Keratinocyte (primary cell): ENCODE results near the gene CYP4F22. TPM values are rescaled to one million over a fixed set of nuclear protein-coding genes. Genes with fewer than 3 reads are reported as not detected.
"Not testable (repeated sequence)": the region's sequence is repeated elsewhere in the genome, so short reads cannot be mapped to it uniquely, and the experiment has no call there.

Source experiments
- DNase-seq: peaks from one replicate; pipeline ENCODE4 v3.0.0-alpha.2; 2011; ENCODE audit warnings: low read depth, missing footprints, low spot score
- FAIRE-seq: peaks from 2 replicates; lab custom pipeline; 2011; peaks lifted over from hg19 to GRCh38; lab: Jason Lieb, UNC
- H2AFZ ChIP-seq: 2 replicates; pipeline ENCODE4 v1.6.0; 2012; ENCODE audit warnings: low read length, control low read depth, inconsistent platforms; ENCODE audit not compliant: control insufficient read depth
- H3K27ac ChIP-seq: 2 replicates; pipeline ENCODE4 v1.5.1; 2011; ENCODE audit warnings: low read length; ENCODE audit not compliant: control insufficient read depth, insufficient read depth
- H3K27me3 ChIP-seq: 3 replicates; pipeline ENCODE4 v1.6.0; 2011; ENCODE audit warnings: low read length; ENCODE audit not compliant: control insufficient read depth, insufficient read depth; ENCODE audit errors: extremely low read depth
- H3K36me3 ChIP-seq, 2 experiments: 2 replicates in 1 of 2; 3 replicates in 1 of 2; pipeline ENCODE4 v1.5.1; 2011; ENCODE audit warnings: low read length in 2 of 2, mild to moderate bottlenecking in 1 of 2; ENCODE audit not compliant: control insufficient read depth in 2 of 2, insufficient read depth in 2 of 2; ENCODE audit errors: extremely low read depth in 1 of 2
- H3K4me1 ChIP-seq: 3 replicates; pipeline ENCODE4 v1.5.1; 2011; ENCODE audit warnings: low read length; ENCODE audit not compliant: control insufficient read depth, insufficient read depth; ENCODE audit errors: extremely low read depth
- H3K4me2 ChIP-seq: 3 replicates; pipeline ENCODE4 v1.6.0; 2011; ENCODE audit warnings: low read depth, low read length; ENCODE audit not compliant: control insufficient read depth, insufficient read depth; ENCODE audit errors: extremely low read depth
- H3K4me3 ChIP-seq, 3 experiments: fragments of 200-600 bp in 1 of 3; sonication (generic) in 1 of 3; 2 replicates in 2 of 3; 3 replicates in 1 of 3; pipeline ENCODE4 v1.5.1; 2011 to 2016; ENCODE audit warnings: low read length in 3 of 3, mild to moderate bottlenecking in 3 of 3, control low read depth in 2 of 3, inconsistent platforms in 1 of 3, low read depth in 1 of 3, mixed read lengths in 1 of 3, mixed run types in 1 of 3, moderate library complexity in 1 of 3; ENCODE audit not compliant: control insufficient read depth in 2 of 3, insufficient read depth in 2 of 3; ENCODE audit errors: extremely low read depth in 1 of 3
- H3K79me2 ChIP-seq: 2 replicates; pipeline ENCODE4 v1.6.0; 2012; ENCODE audit warnings: low read length; ENCODE audit not compliant: control insufficient read depth, insufficient read depth
- H3K9ac ChIP-seq: 3 replicates; pipeline ENCODE4 v1.6.0; 2011; ENCODE audit warnings: low read length; ENCODE audit not compliant: control insufficient read depth, insufficient read depth; ENCODE audit errors: extremely low read depth
- H3K9me1 ChIP-seq: 3 replicates; pipeline ENCODE4 v1.6.0; 2011; ENCODE audit warnings: low read length; ENCODE audit not compliant: control insufficient read depth, insufficient read depth; ENCODE audit errors: extremely low read depth
- H3K9me3 ChIP-seq: 2 replicates; pipeline ENCODE4 v1.5.1; 2012; ENCODE audit warnings: low read depth, low read length; ENCODE audit not compliant: control insufficient read depth
- H4K20me1 ChIP-seq: 3 replicates; pipeline ENCODE4 v1.6.0; 2011; ENCODE audit warnings: low read length; ENCODE audit not compliant: control insufficient read depth, insufficient read depth; ENCODE audit errors: extremely low read depth
- EZH2 ChIP-seq: IDR thresholded peaks from one replicate; pipeline ENCODE4 v1.6.1; 2012; ENCODE audit warnings: inconsistent platforms, mild to moderate bottlenecking, low read length, moderate library complexity
- dilution Hi-C: fragments of 300-500 bp; cut with MboI; formaldehyde crosslinking; loops from one replicate; pipeline ENCODE4 v1.7.0; 2020; ENCODE audit warnings: low sequenced_read_pairs; ENCODE audit not compliant: extremely low pct_ligation_motif_present
- polyA plus RNA-seq, 5 experiments: library from polyadenylated mRNA; depleted of rRNA in 3 of 5; stranded (reverse) in 3 of 5; stranded (forward) in 1 of 5; unstranded in 1 of 5; fragments of >200 nt; gene quantifications; 1 replicate in 1 of 5; 2 replicates in 3 of 5; 3 replicates in 1 of 5; pipeline versions ENCODE4 v1.2.1 to v1.2.3, GENCODE V29; 2011 to 2012; ENCODE audit warnings: missing spikeins in 2 of 5, low read depth in 1 of 5, low replicate concordance in 1 of 5
- TF ChIP-seq, protein P1 (sequence below), 3 experiments: IDR thresholded peaks in 1 of 3; conservative IDR thresholded peaks in 1 of 3; optimal IDR thresholded peaks in 1 of 3; 2 replicates in 2 of 3; 3 replicates in 1 of 3; pipeline versions ENCODE3 to v1.5.1; 2011; ENCODE audit warnings: low read length in 3 of 3, mild to moderate bottlenecking in 3 of 3, moderate library complexity in 2 of 3, control low read depth in 1 of 3, inconsistent platforms in 1 of 3; ENCODE audit not compliant: insufficient read depth in 2 of 3; ENCODE audit errors: extremely low read depth in 1 of 3

Gene CYP4F22
- polyA plus RNA-seq, 1 donor (not counting 4 experiments of a cell fraction or from before 2014, with no cell fraction given), result 0.43 TPM

DNA sequence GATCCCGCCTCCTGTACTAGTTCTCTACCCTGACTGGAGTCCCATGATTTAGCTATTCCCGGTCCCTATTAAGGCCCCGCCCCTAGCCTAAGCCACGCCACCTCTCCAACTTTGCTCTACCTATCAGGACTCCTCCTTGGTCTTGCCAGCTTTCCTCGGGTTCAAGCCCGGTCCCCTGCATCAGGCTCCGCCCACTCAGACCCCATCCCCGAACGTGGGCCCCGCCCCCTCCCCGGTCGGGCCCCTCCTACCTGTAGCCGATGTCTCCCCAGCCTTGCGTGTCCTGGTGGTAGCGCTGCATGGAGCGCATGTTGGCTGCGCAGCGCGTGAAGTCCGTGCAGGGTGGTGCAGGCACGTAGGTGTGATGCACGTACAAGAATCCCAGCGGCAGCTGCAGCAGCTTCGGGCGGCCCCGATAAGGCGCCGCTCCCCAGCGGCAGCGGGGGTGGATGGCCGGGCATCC is 36.7 kb upstream of the CYP4F22 start:
- FAIRE-seq, result no peak
- dilution Hi-C loops, result no loop called here

DNA sequence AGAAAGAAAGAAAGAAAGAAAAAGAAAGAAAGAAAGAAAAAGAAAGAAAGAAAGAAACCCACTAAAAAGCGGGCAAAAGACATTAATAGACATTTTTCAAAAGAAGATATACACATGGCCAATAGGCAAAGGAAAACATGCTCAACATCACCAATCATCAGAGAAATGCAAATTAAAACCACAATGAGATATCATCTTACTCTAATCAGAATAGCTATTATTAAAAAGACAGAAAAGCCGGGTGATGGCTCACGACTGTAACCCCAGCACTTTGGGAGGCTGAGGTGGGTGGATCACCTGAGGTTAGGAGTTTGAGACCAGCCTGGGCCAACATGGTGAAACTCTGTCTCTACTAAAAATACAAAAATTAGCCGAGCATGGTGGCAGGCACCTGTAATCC is 34.5 kb upstream of the CYP4F22 start:
- H3K9ac ChIP-seq, FAIRE-seq, H3K4me3 ChIP-seq, H3K79me2 ChIP-seq, H2AFZ ChIP-seq, H3K9me1 ChIP-seq, DNase-seq, H3K4me2 ChIP-seq, H3K4me1 ChIP-seq, H3K9me3 ChIP-seq, H4K20me1 ChIP-seq, H3K27ac ChIP-seq, dilution Hi-C loops, H3K36me3 ChIP-seq: not testable (repeated sequence)
- peaks cover 12% of the 10 kb centered on the region for H3K27me3 ChIP-seq

More for the DNA sequence above, 36.7 kb upstream of the CYP4F22 start:
- no peak overlapping the region for H3K4me3 ChIP-seq
- no peak overlapping the region for H3K27ac ChIP-seq
- no peak overlapping the region for H3K4me2 ChIP-seq
- H3K9ac ChIP-seq, result no peak overlapping the region
- TF ChIP-seq, protein P1, sequence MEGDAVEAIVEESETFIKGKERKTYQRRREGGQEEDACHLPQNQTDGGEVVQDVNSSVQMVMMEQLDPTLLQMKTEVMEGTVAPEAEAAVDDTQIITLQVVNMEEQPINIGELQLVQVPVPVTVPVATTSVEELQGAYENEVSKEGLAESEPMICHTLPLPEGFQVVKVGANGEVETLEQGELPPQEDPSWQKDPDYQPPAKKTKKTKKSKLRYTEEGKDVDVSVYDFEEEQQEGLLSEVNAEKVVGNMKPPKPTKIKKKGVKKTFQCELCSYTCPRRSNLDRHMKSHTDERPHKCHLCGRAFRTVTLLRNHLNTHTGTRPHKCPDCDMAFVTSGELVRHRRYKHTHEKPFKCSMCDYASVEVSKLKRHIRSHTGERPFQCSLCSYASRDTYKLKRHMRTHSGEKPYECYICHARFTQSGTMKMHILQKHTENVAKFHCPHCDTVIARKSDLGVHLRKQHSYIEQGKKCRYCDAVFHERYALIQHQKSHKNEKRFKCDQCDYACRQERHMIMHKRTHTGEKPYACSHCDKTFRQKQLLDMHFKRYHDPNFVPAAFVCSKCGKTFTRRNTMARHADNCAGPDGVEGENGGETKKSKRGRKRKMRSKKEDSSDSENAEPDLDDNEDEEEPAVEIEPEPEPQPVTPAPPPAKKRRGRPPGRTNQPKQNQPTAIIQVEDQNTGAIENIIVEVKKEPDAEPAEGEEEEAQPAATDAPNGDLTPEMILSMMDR (optimal IDR thresholded peaks at IDR 0.05 in 1 of 3, IDR thresholded peaks at IDR 0.05 in 1 of 3, conservative IDR thresholded peaks at IDR 0.05 in 1 of 3; ENCODE audit: extremely low read depth in 1 of 3, insufficient read depth in 2 of 3, low read length in 3 of 3), result no peak
- no peak for TF ChIP-seq EZH2
- H3K9me1 ChIP-seq, result no peaks in the 10 kb centered on the region
- no peak overlapping the region for H2AFZ ChIP-seq
- DNase-seq, result no peak
- H3K36me3 ChIP-seq, result no peaks in the 10 kb centered on the region
- H4K20me1 ChIP-seq, result no peaks in the 10 kb centered on the region
- no peaks in the 10 kb centered on the region for H3K4me1 ChIP-seq
- H3K9me3 ChIP-seq, result no peaks in the 10 kb centered on the region
- H3K79me2 ChIP-seq, result no peaks in the 10 kb centered on the region
- H3K27me3 ChIP-seq, result peaks cover 18% of the 10 kb centered on the region

DNA sequence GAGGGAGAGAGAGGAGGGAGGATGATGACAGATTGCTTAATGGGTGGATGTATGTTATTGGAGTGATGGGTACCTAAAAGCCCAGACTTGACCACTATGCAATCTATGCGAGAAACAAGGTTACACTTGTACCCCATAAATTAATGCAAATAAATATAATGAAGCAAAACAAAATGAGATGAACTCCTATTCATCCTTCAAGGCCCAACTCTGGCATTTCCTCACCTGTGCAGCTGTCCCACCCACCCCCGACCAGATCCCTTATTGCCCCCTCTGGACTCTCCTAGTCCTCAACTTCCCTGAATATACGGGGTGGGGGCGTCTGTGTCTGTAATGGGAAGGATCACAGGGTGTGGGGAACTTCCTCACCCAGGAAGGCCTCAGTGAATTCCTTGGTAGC is 33.2 kb upstream of the CYP4F22 start:
- Histone ChIP-seq H3K4me2 (no peak overlapping the region), H3K79me2 (no peaks in the 10 kb centered on the region), H4K20me1 (no peaks in the 10 kb centered on the region), H3K9me3 (no peaks in the 10 kb centered on the region), H3K36me3 (no peaks in the 10 kb centered on the region), H3K4me1 (no peaks in the 10 kb centered on the region), H3K27ac (no peak overlapping the region), H3K27me3 (no peaks in the 10 kb centered on the region), H2AFZ (no peak overlapping the region), H3K9ac (no peak overlapping the region), H3K9me1 (no peaks in the 10 kb centered on the region), H3K4me3 (no peak overlapping the region)
- DNase-seq, result no peak
- no peak for FAIRE-seq
- dilution Hi-C loops, result no loop called here
- TF ChIP-seq, protein P1 (optimal IDR thresholded peaks at IDR 0.05 in 1 of 3, IDR thresholded peaks at IDR 0.05 in 1 of 3, conservative IDR thresholded peaks at IDR 0.05 in 1 of 3; ENCODE audit: extremely low read depth in 1 of 3, insufficient read depth in 2 of 3, low read length in 3 of 3), result no peak
- no peak for TF ChIP-seq EZH2
